HL-60 (cell line): ENCODE data around the gene LHFPL6.

Experiments used
- POLR2AphosphoS5 ChIP-seq: IDR thresholded peaks from 2 replicates; pipeline ENCODE4 v1.6.1; 2012; ENCODE audit warnings: low read depth
- TF ChIP-seq, protein P1 (sequence below): IDR thresholded peaks from one replicate; pipeline ENCODE4 v1.5.1; 2011; ENCODE audit warnings: low read length, control low read depth, inconsistent platforms; ENCODE audit not compliant: insufficient read depth
- TF ChIP-seq, protein P2 (sequence below): IDR thresholded peaks from 2 replicates; pipeline ENCODE4 v1.6.1; 2012; ENCODE audit warnings: low read depth; ENCODE audit not compliant: insufficient replicate concordance

DNA sequence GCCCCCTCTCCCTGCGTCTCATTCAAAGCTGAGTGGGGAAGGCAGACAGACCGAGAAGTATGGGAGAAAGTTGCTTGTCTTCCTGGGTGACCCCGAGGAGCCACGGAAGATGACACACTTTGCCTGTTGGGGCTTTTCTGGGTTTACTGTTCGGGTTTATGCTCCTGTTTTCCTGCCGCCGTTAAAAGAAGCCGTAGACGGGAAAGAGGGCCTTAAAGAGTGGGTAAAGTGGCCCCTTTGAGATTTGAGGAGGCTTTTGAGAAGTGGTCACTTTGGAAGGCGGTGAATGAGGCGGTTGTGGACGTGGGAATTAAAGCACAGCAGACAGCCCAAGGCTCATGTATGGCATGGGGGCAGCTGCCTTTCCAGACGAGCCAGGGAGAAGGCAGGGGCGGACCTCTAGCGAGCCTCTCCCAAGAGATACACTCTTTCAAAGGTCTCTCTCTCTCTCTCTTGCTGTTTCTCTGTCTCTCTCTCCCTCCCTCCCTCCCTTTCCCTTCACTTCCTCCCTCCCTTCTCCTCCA is 493 bp upstream of the LHFPL6 start:
- TF ChIP-seq, protein P1, sequence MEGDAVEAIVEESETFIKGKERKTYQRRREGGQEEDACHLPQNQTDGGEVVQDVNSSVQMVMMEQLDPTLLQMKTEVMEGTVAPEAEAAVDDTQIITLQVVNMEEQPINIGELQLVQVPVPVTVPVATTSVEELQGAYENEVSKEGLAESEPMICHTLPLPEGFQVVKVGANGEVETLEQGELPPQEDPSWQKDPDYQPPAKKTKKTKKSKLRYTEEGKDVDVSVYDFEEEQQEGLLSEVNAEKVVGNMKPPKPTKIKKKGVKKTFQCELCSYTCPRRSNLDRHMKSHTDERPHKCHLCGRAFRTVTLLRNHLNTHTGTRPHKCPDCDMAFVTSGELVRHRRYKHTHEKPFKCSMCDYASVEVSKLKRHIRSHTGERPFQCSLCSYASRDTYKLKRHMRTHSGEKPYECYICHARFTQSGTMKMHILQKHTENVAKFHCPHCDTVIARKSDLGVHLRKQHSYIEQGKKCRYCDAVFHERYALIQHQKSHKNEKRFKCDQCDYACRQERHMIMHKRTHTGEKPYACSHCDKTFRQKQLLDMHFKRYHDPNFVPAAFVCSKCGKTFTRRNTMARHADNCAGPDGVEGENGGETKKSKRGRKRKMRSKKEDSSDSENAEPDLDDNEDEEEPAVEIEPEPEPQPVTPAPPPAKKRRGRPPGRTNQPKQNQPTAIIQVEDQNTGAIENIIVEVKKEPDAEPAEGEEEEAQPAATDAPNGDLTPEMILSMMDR: no peak
- TF ChIP-seq, protein P2, sequence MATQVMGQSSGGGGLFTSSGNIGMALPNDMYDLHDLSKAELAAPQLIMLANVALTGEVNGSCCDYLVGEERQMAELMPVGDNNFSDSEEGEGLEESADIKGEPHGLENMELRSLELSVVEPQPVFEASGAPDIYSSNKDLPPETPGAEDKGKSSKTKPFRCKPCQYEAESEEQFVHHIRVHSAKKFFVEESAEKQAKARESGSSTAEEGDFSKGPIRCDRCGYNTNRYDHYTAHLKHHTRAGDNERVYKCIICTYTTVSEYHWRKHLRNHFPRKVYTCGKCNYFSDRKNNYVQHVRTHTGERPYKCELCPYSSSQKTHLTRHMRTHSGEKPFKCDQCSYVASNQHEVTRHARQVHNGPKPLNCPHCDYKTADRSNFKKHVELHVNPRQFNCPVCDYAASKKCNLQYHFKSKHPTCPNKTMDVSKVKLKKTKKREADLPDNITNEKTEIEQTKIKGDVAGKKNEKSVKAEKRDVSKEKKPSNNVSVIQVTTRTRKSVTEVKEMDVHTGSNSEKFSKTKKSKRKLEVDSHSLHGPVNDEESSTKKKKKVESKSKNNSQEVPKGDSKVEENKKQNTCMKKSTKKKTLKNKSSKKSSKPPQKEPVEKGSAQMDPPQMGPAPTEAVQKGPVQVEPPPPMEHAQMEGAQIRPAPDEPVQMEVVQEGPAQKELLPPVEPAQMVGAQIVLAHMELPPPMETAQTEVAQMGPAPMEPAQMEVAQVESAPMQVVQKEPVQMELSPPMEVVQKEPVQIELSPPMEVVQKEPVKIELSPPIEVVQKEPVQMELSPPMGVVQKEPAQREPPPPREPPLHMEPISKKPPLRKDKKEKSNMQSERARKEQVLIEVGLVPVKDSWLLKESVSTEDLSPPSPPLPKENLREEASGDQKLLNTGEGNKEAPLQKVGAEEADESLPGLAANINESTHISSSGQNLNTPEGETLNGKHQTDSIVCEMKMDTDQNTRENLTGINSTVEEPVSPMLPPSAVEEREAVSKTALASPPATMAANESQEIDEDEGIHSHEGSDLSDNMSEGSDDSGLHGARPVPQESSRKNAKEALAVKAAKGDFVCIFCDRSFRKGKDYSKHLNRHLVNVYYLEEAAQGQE: no peak
- TF ChIP-seq POLR2AphosphoS5: no peak
